Activated CD8-positive, alpha-beta memory T cell treated with anti-CD3 and anti-CD28 coated beads, Interleukin-2, amount 50 U/mL, for 24 hours (primary cell): ENCODE data around the gene PRKAR2A.
"Not testable (repeated sequence)": the region's sequence is repeated elsewhere in the genome, so short reads cannot be mapped to it uniquely, and the experiment has no call there.

Experiments
- DNase-seq: peaks from one replicate; pipeline ENCODE4 v3.0.0-alpha.2; 2020; ENCODE audit errors: extremely low read depth

PRKAR2A gene

DNA sequence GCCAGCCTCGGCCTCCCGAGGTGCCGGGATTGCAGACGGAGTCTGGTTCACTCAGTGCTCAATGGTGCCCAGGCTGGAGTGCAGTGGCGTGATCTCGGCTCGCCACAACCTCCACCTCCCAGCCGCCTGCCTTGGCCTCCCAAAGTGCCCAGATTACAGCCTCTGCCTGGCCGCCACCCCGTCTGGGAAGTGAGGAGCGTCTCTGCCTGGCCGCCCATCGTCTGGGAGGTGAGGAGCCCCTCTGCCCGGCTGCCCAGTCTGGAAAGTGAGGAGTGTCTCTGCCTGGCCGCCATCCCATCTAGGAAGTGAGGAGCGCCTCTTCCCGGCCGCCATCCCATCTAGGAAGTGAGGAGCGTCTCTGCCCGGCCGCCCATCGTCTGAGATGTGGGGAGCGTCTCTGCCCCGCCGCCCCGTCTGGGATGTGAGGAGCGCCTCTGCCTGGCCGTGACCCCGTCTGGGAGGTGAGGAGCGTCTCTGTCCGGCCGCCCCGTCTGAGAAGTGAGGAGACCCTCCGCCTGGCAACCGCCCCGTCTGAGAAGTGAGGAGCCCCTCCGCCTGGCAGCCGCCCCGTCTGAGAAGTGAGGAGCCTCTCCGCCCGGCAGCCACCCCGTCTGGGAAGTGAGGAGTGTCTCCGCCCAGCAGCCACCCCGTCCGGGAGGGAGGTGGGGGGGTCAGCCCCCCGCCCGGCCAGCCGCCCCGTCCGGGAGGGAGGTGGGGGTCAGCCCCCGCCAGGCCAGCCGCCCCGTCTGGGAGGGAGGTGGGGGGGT, 113.7 kb downstream of the PRKAR2A start:
- DNase-seq, result not testable (repeated sequence)

DNA sequence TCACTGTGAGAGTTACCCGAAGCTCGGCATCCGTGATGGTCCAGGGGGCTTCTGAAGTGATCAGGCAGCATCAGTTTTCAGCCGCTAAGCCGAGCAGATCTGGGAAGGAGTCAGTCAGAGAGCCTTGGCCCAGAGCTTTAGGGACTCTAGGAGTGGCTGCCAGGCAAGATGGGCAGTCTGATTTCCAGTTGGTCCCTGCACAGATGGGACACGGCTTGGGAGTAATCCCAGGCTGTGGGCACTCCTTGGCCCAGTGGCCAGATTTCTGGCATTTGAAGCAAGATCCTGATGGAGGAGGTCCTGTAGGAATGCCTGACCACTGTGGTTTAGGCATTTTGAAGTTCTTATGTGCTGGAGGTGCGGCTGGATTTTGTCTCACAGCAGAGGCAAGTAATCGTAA, 120.2 kb downstream of the PRKAR2A start:
- DNase-seq, result no peak

DNA sequence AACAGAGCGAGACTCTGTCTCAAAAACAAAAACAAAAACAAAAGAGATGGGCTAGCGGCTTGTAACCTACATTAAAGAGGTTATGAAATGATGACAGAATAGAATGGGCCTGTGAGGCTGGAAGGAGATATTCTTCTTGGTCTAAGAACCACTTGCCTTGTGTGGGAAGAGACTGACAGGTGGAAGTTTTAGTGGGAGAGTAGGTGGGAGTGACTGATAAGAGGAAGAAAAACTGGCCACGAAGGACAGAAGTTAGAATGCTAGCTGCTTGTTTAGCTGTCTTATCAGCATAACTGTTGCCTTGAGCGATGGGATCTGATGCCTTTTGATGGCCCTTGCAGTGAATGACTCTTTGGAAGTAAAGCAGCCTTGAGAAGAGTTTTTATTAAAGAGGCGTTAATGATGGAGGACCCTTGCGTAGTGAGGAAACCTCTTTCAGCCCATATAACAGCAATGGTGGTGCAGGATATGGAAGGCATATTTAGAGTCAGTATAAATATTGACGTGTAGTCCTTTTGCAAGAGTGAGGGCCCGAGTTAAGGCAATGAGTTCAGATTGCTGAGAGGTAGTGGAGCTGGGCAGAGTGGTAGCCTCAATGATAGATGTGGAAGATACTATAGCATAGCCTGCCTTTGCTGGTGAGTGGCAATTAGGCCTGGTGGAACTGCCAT, 122.4 kb downstream of the PRKAR2A start:
- DNase-seq, result not testable (repeated sequence)

DNA sequence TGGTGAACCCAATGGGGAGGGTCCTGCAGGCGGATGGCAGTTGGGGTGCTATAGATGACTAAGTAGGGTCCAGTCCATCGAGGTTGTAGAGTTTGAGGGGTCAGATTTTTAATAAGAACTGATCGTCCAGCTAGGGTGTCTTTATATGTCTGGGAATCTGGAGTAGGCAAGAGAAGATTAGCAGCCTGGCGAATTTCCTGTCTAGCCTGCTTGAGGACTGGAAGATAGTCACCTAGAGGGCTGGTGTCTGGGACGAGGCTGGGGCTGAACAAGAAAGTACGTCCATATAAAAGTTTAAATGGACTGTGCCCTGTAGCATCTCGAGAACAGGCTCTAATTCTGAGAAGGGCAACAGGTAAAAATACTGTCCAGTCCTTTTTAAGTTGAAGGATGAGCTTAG, 123.9 kb downstream of the PRKAR2A start:
- DNase-seq, result no peak

DNA sequence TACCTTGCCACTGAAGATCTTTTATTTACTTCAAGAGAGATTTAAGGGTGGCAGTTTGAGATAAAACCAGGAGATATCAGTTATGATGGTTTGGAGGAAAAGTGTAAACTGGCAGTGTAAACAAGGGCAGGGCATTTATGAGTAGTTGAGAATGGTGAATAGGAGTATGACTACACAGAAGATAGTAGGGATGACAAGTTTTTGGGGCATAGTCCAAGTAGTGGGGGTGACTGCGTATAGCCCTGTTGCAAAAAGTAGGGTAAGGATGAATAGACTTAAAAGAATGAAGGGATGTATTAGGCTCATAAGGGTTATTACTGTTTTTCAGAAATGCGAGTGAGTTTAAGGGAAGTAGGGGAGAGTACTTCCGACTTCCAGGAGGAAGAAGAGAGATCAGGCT, 124.4 kb downstream of the PRKAR2A start:
- DNase-seq, result not testable (repeated sequence)

DNA sequence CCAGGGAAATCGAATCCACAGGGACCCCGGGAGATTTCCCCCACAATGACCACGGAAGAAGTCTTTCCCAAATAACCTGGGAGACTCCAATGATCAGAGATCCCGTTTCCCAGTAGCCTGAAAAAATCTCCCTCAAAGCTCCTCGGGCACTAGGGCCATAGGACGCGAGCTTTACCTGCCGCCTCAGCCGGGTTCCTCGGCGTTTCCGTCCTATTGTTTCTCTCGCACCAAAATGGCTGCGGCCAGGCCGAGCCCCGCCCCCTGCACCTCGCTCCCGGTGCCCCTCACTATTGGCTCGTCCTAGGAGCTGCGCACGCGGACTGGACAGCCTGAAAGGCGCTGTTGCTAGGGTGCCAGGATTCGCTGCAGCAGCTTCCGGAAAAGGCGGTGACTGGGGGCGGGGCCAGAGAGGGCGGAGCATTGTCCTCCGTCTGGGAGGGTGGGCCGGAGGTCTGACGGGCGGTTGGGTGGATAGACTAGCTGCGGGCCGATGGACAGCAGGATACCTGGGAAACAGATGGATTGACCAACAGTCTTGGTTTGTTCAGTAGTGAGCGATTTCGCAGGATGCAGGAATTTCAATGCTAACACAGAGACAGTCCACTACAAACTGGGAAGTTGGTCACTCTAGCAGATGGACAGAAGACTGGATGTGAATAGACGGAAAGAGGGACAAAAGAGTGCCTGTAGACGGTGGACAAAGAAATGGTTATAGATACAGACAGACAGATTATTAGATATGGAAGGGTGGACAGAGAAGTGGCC, 130.5 kb downstream of the PRKAR2A start, which contains the start of gene IP6K2:
Gene IP6K2, minus strand, starts transcription at position 240 of the 765 bp plus-strand sequence. CDS start 21,930 bp downstream, outside the sequence.
- peak; percentile 99 for DNase-seq

DNA sequence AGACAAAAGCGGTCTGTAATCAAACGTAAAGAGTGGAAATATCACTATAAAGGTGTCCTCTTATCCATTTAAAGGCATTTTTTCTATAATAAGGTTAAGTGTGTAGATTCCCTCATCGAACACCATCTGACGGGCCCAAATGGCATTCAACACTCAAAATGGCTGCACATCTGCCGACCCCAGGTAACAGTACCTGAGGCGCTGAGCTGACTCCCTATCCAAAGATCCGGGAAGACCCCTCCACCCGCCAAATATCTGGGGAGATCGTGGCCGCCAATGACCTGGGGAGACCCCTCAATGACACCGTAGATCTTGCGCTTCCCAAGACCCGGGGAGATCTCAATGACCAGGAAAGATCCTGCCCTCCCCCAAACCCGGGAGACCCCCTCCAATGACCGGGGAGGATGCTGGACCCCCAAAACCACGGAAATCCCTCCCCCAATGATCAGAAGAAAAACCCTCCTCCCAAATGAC, 131.1 kb downstream of the PRKAR2A start:
- DNase-seq, result no peak

DNA sequence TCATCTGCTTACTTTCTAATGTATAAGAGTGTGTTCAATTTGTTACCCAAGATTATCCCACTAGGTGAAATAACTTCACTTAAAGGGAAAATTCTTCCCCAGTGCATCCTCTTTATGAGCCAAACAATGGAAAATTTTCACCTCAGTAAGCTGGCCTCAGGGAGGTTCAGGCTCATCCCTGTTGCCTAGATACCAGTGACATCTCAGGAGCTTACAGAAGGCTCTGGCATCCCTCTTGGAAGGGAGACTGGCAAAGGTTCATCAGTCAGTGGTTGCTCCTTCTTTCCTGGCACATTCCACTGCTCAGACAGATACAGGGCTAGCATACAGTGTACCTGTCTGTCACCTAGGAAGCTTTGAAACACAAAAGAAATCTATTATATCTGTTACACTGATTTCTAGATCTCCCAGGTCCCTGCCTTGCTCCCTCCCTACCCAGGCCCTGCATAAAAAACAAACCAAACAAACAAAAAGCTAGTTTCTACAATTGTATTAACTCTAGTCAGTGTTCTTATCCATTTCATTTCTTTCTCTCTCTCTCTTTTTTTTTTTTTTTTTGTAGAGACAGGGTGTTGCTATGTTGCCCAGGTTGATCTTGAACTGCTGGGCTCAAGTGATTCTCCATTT, 132.4 kb downstream of the PRKAR2A start:
- DNase-seq, result no peak

DNA sequence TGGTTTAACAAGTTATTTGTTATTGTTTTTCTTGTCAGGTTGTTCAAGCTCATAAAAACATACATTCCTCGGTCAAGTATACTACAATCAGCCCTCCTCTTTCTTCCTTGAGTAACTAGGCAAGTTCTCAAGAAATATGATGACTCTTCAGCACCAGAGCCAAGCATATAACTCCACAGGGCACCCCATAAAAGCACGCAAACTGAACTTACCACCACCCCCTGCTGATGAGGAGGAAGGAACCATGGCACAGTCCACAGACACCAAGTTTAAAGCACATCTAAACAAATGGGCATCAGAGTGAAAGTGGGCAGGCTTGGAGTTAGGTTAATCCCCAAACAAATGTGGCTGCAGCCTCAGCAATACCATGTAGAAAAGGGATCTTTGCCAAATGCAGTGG, 135.9 kb downstream of the PRKAR2A start:
- no peak for DNase-seq

DNA sequence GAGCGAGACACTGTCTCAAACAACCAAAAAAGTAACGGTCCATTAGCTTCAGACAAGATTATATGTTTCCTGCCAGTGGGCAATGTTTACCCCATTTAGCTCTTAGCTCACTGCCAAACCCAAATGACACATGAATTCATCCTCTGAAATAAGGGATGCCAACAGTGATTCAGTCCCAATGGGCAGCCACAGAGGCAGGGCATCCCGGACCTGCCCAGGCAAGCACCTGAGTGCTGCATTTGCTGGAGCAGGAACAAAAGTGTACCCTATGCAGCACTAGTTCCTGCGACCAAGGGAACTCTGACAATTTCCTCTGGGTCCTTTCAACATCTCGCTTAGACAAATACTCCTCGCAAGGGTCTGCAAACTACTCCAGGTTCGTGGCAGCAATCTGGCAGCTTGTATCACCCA, 138.6 kb downstream of the PRKAR2A start:
- no peak for DNase-seq

DNA sequence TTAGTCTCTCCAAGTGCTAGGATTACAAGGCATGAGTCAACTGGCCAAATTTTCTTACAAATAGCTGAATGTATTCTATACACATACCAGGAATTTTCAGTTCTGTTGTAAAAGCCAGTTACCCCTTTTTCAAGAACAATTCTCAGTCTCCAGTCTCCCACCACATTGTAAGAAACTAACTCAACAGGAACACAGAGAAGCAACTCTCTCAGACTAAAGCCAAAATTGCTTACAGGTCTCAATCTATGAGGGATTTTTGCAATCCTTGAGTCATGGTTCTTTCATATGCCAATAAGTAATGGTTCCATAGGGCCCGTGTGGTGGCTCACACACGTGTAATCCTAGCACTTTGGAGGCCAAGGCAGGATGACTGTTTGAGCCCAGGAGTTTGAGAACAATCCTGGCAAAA, 139.2 kb downstream of the PRKAR2A start:
- no peak for DNase-seq

DNA sequence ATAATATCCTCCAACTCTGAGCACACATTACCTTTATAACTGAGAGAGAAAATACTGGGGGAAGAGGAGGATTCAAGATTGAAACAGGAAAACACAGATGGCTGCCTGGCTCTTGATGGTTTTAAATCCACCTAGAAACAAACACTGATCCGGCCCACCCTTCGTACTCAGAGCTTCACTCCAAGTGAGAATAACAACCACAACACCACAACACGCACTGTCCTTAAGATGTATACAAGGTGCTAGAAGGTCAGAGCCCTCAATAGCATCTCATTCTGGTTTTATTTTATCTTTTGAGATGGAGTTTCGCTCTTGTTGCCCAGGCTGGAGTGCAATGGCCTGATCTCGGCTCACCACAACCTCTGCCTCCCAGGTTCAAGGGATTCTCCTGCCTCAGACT, 140.5 kb downstream of the PRKAR2A start:
- DNase-seq, result no peak

DNA sequence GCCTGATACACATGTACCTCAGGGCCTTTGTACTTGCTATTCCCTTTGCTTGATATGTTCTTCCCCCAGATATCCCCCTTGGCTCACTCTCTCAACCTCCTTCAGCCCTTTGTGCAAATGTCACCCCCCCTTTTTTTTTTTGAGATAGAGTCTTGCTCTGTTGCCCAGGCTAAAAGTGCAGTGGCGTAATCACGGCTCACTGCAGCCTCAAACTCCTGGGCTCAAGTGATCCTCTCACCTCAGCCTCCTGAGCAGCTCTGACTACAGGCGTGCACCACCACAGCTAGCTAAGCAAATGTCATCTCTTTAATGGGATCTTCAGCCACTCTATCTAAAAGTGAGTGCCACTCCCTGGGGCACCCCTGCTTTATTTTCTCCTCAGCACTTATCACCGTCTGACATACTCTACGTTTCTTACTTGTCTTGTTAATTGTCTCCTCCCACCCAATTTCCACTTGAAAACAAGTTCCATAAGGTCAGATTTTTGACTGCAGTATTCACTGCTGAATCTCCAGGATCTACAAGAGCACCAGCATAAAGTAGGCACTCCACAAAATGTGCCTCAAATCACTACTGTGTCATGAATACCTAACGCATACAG, 145.3 kb downstream of the PRKAR2A start:
- DNase-seq, result no peak

DNA sequence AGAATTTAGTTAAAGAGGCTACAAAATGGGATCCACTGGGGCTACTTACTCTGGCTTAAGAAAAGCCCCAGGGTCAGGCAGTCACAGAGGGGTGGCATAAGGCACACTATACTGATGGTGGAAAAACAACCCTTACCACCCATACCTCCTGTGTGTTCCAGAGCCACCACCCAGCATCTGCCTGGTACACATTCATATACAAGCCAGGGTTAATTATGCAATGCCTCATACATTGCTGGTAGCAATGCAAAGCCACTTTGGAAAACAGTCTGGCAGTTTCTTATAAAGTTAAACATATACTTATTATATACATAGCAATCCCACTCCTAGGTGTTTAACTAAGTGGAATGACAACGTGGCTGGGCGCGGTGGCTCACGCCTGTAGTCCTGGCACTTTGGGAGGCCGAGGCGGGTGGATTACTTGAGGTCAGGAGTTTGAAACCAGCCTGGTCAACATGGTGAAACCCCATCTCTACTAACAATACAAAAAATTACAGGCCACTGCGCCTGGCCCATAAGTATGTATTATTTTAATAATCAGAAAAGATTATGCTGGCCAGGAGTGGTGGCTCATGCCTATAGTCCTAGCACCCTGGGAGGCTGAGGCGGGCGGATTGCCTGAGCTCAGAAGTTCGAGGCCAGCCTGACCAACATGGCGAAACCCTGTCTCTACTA, 146.8 kb downstream of the PRKAR2A start:
- DNase-seq, result no peak

DNA sequence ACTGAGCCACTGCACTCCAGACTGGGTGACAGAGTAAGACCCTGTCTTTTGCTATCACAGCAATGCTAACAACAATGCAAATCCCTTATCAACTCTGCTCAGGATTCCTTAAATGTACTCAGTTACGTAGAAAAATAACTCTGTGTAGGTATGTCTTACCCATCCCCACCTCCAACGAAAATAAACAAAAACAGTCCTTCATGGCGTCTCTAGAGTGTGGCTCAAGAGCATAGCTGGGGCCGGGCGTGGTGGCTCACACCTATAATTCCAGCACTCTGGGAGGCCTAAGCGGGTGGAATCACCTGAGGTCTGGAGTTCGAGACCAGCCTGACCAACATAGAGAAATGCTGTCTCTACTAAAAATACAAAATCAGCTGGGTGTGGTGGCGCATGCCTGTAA, 148.8 kb downstream of the PRKAR2A start:
- DNase-seq, result no peak

DNA sequence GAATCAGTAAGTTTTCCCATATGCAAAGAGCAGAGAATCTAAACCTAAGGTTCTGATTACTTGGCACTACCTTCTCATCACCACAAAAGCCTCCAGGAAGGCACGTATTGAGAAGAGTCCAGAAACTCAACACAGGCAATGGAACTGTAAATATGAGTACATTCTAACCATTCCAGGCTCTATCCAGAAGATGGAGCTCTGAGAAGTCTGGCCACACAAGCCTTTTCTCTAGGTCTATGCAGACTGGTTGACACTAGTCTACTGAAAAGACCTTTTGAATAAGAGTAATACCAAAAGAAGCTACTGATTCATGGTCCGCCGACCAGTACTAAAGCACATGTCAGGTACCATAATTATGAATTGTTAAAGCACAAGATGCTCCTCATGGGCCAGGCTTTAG, 149.7 kb downstream of the PRKAR2A start:
- DNase-seq, result no peak

DNA sequence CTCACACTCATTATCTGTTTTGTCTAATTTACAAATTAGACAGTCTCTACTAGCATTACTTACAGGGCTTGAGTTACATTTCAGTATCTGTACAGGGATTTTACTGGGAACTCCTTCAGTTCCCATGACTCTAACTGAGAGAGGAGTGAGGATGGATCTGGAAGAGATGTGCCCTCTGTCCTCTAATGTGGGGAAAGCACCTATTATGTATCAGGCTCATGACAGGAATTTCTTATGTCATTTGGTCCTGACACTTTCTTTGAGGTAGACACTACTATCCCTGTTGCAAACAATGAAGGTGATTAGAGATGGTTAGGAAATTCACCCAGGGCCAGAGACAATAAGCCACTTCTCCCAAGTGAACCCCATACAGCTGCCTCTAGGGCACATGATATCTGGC, 151.1 kb downstream of the PRKAR2A start:
- no peak for DNase-seq
